HG02678 (cell line): Measurements from ENCODE around the gene KAT2A.
"Not testable (repeated sequence)": the region's sequence is repeated elsewhere in the genome, so short reads cannot be mapped to it uniquely, and the experiment has no call there.

Experiments used
- ATAC-seq: cut with Tn5 transposase; IDR thresholded peaks from one replicate; pipeline ENCODE4 v1.9.1; 2021; ENCODE audit warnings: mild to moderate bottlenecking, moderate library complexity; ENCODE audit not compliant: unreplicated experiment

KAT2A gene

GRCh38 chr17:42120770-42121769 lies at the start of gene KAT2A:
Gene KAT2A (minus strand): TSS chr17:42121367. CDS start chr17:42121304, 63 bp downstream.
- ATAC-seq, result peak; percentile 80

- ATAC-seq, result no peak
Observed at GRCh38 chr17:42169351-42169750, 48.2 kb upstream of the KAT2A start.

- no peak for ATAC-seq
Observed at GRCh38 chr17:42167807-42168206, 46.6 kb upstream of the KAT2A start.

- no peak for ATAC-seq
Observed at GRCh38 chr17:42166196-42166763, 45.1 kb upstream of the KAT2A start.

GRCh38 chr17:42165751-42166150 lies 44.6 kb upstream of the KAT2A start:
- no peak for ATAC-seq

- ATAC-seq, result no peak
Observed at GRCh38 chr17:42163696-42164407, 42.7 kb upstream of the KAT2A start.

- ATAC-seq, result no peak
Observed at GRCh38 chr17:42163113-42163512, 41.9 kb upstream of the KAT2A start.

GRCh38 chr17:42160531-42160910 lies 39.4 kb upstream of the KAT2A start:
- no peak for ATAC-seq

- ATAC-seq, result no peak
Observed at GRCh38 chr17:42159796-42160530, 38.8 kb upstream of the KAT2A start.

- ATAC-seq, result no peak
Observed at GRCh38 chr17:42155614-42156045, 34.5 kb upstream of the KAT2A start.

- no peak for ATAC-seq
Observed at GRCh38 chr17:42153919-42154742, 33.0 kb upstream of the KAT2A start.

GRCh38 chr17:42146911-42147607 lies 25.9 kb upstream of the KAT2A start:
- no peak for ATAC-seq

- ATAC-seq, result not testable (repeated sequence)
Observed at GRCh38 chr17:42143138-42143537, 22.0 kb upstream of the KAT2A start.

- no peak for ATAC-seq
Observed at GRCh38 chr17:42142371-42142896, 21.3 kb upstream of the KAT2A start.

GRCh38 chr17:42141382-42141781 lies 20.2 kb upstream of the KAT2A start:
- ATAC-seq, result no peak

GRCh38 chr17:42140690-42141089 lies 19.5 kb upstream of the KAT2A start:
- not testable (repeated sequence) for ATAC-seq

GRCh38 chr17:42138749-42139492 lies 17.8 kb upstream of the KAT2A start:
- ATAC-seq, result no peak

- ATAC-seq, result no peak
Observed at GRCh38 chr17:42136654-42137051, 15.5 kb upstream of the KAT2A start.
